Renal cortex interstitium (tissue), 11 donors: Measurements from ENCODE around the gene RAPH1. TPM values are rescaled to one million over a fixed set of nuclear protein-coding genes. Genes with fewer than 3 reads are reported as not detected.

ENCODE experiments used
- DNase-seq, 11 donors: peaks; one replicate each; pipeline ENCODE4 v3.0.0-alpha.2; 2013; ENCODE audit warnings: low read depth in 9 of 11, low spot score in 4 of 11; ENCODE audit errors: extremely low read depth in 1 of 11
- polyA plus RNA-seq, 3 donors: library from polyadenylated mRNA; unstranded; fragments of 120-200 nt; gene quantifications; one replicate each; pipeline ENCODE4 v1.2.1, GENCODE V29; 2013; ENCODE audit not compliant: insufficient read length in 3 of 3

Gene RAPH1
- polyA plus RNA-seq, 3 donors = 16.8 to 19.8 (median 17.4) TPM

GRCh38 chr2:203344667-203345066 is 190.4 kb downstream of the RAPH1 start:
- DNase-seq = no peak

Other genes with a start within 250 kb of the RAPH1 start
- gene ABI2, start 206.9 kb downstream of the RAPH1 start, polyA plus RNA-seq = 10 to 100 TPM; 82.6 to 92.0 (median 90.4) TPM
- gene CD28, start 171.3 kb upstream of the RAPH1 start, polyA plus RNA-seq = 1 to 10 TPM; 1.1 to 2.5 (median 1.9) TPM